HepG2 (cell line): Measurements from ENCODE around the gene TUT1. TPM values are rescaled to one million over a fixed set of nuclear protein-coding genes. Genes with fewer than 3 reads are reported as not detected.
A peak's percentile ranks its signal among the peaks of the same experiment; 100 is the strongest.

Source experiments
- FOXP1 ChIP-seq, 2 experiments: fragments of 450-650 bp in 1 of 2; IDR thresholded peaks; 2 replicates each; pipeline ENCODE4 v1.6.1; 2017 to 2018; ENCODE audit warnings: antibody characterized with exemption in 1 of 2
- JARID2 ChIP-seq: sonication (generic); formaldehyde crosslinking; IDR thresholded peaks from 2 replicates; pipeline ENCODE4 v1.8.1; 2023; ENCODE audit warnings: missing genetic modification reagents, inconsistent platforms; ENCODE audit not compliant: insufficient replicate concordance
- JUND ChIP-seq: sonication (generic); formaldehyde crosslinking; IDR thresholded peaks from 2 replicates; pipeline ENCODE4 v1.8.0; 2022; ENCODE audit warnings: mild to moderate bottlenecking, missing genetic modification reagents
- KAT8 ChIP-seq: IDR thresholded peaks from 2 replicates; pipeline ENCODE4 v1.6.1; 2016; ENCODE audit warnings: missing genetic modification reagents, missing compliant biosample characterization
- MYC ChIP-seq: sonication (generic); formaldehyde crosslinking; IDR thresholded peaks from 2 replicates; pipeline ENCODE4 v1.9.0; 2021; ENCODE audit warnings: missing genetic modification reagents, borderline replicate concordance
- NR3C1 ChIP-seq: sonication (generic); formaldehyde crosslinking; IDR thresholded peaks from 2 replicates; pipeline ENCODE4 v1.4.0; 2020; ENCODE audit warnings: missing genetic modification reagents
- PHF20 ChIP-seq: sonication (generic); formaldehyde crosslinking; IDR thresholded peaks from 2 replicates; pipeline ENCODE4 v1.5.0; 2020; ENCODE audit warnings: mild to moderate bottlenecking, missing genetic modification reagents
- SCMH1 ChIP-seq: sonication (generic); formaldehyde crosslinking; IDR thresholded peaks from 2 replicates; pipeline ENCODE4 v1.9.0; 2021; ENCODE audit warnings: missing genetic modification reagents, mild to moderate bottlenecking, borderline replicate concordance
- TEAD2 ChIP-seq: sonication (generic); formaldehyde crosslinking; IDR thresholded peaks from 2 replicates; pipeline ENCODE4 v1.9.0; 2021; ENCODE audit warnings: missing genetic modification reagents
- ZNF644 ChIP-seq: IDR thresholded peaks from 2 replicates; pipeline ENCODE4 v1.6.1; 2016; ENCODE audit warnings: low read depth
- ZSCAN9 ChIP-seq: IDR thresholded peaks from 2 replicates; pipeline ENCODE4 v1.6.1; 2016; ENCODE audit warnings: borderline replicate concordance
- polyA plus RNA-seq, 8 experiments: library from polyadenylated mRNA; depleted of rRNA in 3 of 8; stranded (reverse) in 7 of 8; unstranded in 1 of 8; fragments of >200 nt; fragmentation: Illumina TruSeq in 4 of 8; extraction: Trizol in 4 of 8; gene quantifications; 2 replicates each; pipeline versions ENCODE4 v1.2.1 to v1.2.3, GENCODE V29; 2011 to 2016; ENCODE audit warnings: low read depth in 4 of 8, missing spikeins in 1 of 8, mixed read lengths in 1 of 8; ENCODE audit not compliant: insufficient read depth in 1 of 8
- total RNA-seq, 5 experiments: library from RNA; depleted of rRNA; stranded (reverse); fragments of >200 nt; fragmentation: Illumina TruSeq; extraction: Trizol; gene quantifications; 2 replicates each; pipeline ENCODE4 v1.2.3, GENCODE V29; 2016; ENCODE audit warnings: low read depth in 1 of 5
- TF ChIP-seq, protein P1 (sequence below): sonication (generic); formaldehyde crosslinking; IDR thresholded peaks from 2 replicates; pipeline ENCODE4 v1.4.0; 2020; ENCODE audit warnings: mild to moderate bottlenecking, missing genetic modification reagents
- TF ChIP-seq, protein P2 (sequence below): sonication (generic); formaldehyde crosslinking; IDR thresholded peaks from 2 replicates; pipeline ENCODE4 v1.9.0; 2021; ENCODE audit warnings: missing genetic modification reagents, mild to moderate bottlenecking, borderline replicate concordance
- TF ChIP-seq, protein P3 (sequence below): sonication (generic); formaldehyde crosslinking; IDR thresholded peaks from 2 replicates; pipeline ENCODE4 v1.4.0; 2020; ENCODE audit warnings: low read depth, mild to moderate bottlenecking, missing genetic modification reagents
- TF ChIP-seq, protein P4 (sequence below): sonication (generic); formaldehyde crosslinking; IDR thresholded peaks from 2 replicates; pipeline ENCODE4; 2020; ENCODE audit warnings: missing genetic modification reagents, mild to moderate bottlenecking, borderline replicate concordance

TUT1 gene
- total and polyA plus RNA-seq, 2 of the 13 experiments (the other 11 are each of a cell fraction or from before 2014, with no cell fraction given) = 9.7 to 14.3 TPM

DNA sequence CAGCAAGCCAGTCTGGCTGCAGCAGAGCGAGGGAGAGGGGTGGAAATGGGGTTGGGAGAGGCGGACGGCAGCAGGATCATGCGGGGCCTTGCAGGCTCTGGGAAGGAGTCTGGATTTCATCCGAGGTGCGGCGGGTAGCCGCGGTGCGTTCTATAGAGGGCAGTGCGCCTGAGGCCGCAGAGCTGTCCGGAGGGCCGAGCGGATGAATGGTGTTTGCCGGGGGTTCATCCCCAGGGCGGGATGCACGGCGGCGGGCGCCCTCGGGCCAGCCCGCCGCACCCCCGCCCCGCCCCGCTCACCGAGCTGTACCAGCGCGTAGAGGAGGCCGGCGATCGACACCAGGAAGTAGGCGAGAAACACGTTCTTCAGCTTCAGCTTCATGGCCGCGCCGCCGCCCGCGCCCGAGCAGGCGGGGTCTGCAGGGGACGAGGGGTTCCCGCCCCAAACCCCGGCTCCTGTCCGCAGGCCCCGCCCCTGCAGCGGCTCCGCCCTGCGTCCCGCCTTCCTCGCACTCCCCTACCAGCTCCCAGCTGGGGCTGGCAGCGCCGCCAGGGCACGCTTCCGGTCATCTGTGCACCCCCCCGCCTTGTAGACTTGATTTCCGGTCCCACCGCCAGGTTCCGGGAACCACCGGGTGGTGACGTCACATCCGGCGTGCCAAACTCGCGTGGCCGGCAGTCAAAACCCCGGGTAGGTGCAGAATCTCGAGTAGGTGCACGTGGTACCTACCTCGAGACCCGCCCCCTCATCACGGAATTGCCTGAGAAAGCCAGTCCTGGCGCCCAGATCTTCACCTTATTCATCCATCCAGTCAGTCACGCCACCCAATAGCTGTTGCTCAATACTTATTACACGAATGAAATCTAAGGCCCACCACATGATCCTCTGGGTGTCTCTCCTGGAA is 30.5 kb upstream of the TUT1 start, which contains the start of gene B3GAT3 (continued):
- TF ChIP-seq, protein P1, sequence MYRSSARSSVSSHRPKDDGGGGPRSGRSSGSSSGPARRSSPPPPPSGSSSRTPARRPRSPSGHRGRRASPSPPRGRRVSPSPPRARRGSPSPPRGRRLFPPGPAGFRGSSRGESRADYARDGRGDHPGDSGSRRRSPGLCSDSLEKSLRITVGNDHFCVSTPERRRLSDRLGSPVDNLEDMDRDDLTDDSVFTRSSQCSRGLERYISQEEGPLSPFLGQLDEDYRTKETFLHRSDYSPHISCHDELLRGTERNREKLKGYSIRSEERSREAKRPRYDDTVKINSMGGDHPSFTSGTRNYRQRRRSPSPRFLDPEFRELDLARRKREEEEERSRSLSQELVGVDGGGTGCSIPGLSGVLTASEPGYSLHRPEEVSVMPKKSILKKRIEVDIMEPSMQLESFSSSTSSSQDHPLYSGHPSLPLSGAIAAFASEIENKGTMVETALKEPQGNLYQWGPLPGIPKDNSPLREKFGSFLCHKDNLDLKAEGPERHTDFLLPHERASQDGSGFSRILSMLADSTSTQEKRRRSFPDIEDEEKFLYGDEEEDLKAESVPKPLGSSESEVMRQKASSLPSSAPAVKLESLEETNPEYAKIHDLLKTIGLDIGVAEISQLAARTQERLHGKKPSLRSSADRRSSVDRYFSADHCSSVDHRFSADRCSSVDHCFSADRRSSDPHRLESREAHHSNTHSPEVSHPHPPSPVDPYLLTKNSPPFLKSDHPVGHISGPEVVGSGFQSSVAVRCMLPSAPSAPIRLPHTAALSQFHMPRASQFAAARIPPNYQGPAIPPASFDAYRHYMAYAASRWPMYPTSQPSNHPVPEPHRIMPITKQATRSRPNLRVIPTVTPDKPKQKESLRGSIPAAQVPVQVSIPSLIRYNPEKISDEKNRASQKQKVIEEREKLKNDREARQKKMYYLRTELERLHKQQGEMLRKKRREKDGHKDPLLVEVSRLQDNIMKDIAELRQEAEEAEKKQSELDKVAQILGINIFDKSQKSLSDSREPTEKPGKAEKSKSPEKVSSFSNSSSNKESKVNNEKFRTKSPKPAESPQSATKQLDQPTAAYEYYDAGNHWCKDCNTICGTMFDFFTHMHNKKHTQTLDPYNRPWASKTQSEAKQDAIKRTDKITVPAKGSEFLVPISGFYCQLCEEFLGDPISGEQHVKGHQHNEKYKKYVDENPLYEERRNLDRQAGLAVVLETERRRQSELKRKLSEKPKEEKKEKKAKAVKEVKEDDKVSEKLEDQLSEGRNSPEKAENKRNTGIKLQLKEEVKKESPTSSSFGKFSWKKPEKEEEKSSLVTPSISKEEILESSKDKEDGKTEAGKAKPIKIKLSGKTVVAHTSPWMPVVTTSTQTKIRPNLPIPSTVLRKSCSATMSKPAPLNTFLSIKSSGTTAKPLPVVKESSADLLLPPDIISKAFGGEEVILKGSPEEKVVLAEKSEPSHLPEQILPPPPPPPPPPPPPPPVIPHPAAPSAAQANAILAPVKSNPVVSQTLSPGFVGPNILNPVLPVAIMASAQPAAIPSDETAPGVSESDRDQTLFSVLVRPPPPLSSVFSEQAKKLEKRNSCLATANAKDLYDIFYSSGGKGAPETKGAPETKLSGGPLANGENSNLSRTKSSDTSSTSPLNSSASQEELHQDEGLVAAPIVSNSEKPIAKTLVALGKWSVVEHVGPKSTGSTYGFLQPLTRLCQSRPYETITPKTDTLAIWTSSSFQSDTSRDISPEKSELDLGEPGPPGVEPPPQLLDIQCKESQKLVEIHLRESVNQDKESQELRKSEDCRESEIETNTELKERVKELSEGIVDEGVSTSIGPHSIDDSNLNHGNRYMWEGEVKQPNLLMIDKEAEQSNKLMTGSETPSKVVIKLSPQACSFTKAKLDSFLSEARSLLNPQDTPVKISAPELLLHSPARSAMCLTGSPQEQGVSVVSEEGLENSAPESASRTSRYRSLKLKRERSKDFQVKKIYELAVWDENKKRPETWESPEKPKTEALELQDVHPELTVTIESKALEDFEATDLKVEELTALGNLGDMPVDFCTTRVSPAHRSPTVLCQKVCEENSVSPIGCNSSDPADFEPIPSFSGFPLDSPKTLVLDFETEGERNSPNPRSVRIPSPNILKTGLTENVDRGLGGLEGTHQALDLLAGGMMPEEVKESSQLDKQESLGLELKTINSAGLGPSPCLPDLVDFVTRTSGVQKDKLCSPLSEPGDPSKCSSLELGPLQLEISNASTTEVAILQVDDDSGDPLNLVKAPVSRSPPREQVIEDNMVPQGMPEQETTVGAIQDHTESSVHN (CRISPR knock-in tag) = no peak
- TF ChIP-seq JARID2 (CRISPR knock-in tag) (no peak), ZNF644 (CRISPR knock-in tag) (no peak), KAT8 (CRISPR knock-in tag) (peak; percentile 97), FOXP1 (IDR thresholded peaks at IDR 0.05) (no peak), FOXP1 (CRISPR knock-in tag; IDR thresholded peaks at IDR 0.05) (no peak), PHF20 (peak; percentile 92), NR3C1 (no peak), JUND (peak; percentile 91), SCMH1 (CRISPR knock-in tag) (no peak), TEAD2 (no peak), ZSCAN9 (CRISPR knock-in tag) (no peak; the same call in 1 of the 2 replicates), MYC (CRISPR knock-in tag) (peak; percentile 95)
- TF ChIP-seq, protein P2, sequence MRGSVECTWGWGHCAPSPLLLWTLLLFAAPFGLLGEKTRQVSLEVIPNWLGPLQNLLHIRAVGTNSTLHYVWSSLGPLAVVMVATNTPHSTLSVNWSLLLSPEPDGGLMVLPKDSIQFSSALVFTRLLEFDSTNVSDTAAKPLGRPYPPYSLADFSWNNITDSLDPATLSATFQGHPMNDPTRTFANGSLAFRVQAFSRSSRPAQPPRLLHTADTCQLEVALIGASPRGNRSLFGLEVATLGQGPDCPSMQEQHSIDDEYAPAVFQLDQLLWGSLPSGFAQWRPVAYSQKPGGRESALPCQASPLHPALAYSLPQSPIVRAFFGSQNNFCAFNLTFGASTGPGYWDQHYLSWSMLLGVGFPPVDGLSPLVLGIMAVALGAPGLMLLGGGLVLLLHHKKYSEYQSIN = no peak
- TF ChIP-seq, protein P3, sequence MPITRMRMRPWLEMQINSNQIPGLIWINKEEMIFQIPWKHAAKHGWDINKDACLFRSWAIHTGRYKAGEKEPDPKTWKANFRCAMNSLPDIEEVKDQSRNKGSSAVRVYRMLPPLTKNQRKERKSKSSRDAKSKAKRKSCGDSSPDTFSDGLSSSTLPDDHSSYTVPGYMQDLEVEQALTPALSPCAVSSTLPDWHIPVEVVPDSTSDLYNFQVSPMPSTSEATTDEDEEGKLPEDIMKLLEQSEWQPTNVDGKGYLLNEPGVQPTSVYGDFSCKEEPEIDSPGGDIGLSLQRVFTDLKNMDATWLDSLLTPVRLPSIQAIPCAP = no peak
- TF ChIP-seq, protein P4, sequence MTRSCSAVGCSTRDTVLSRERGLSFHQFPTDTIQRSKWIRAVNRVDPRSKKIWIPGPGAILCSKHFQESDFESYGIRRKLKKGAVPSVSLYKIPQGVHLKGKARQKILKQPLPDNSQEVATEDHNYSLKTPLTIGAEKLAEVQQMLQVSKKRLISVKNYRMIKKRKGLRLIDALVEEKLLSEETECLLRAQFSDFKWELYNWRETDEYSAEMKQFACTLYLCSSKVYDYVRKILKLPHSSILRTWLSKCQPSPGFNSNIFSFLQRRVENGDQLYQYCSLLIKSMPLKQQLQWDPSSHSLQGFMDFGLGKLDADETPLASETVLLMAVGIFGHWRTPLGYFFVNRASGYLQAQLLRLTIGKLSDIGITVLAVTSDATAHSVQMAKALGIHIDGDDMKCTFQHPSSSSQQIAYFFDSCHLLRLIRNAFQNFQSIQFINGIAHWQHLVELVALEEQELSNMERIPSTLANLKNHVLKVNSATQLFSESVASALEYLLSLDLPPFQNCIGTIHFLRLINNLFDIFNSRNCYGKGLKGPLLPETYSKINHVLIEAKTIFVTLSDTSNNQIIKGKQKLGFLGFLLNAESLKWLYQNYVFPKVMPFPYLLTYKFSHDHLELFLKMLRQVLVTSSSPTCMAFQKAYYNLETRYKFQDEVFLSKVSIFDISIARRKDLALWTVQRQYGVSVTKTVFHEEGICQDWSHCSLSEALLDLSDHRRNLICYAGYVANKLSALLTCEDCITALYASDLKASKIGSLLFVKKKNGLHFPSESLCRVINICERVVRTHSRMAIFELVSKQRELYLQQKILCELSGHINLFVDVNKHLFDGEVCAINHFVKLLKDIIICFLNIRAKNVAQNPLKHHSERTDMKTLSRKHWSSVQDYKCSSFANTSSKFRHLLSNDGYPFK = peak; percentile 85; the same call in 1 of the 2 replicates
